HCT116 (cell line): Measurements from ENCODE around the gene OSBPL10. TPM values are rescaled to one million over a fixed set of nuclear protein-coding genes. Genes with fewer than 3 reads are reported as not detected.
A peak's percentile ranks its signal among the peaks of the same experiment; 100 is the strongest.

ENCODE experiments used
- ATAC-seq: fragments of 200-7000 bp; cut with Tn5 transposase; 2 replicates; pipeline ENCODE4 v1.9.1; 2020; ENCODE audit warnings: mild to moderate bottlenecking, moderate library complexity
- BruUV-seq: library from RNA; stranded (reverse); fragments of 400-500 nt; replicated peaks from 2 replicates; lab custom pipeline; 2021; lab: Mats Ljungman, UMichigan
- CTCF ChIA-PET: fragments of 300-600 bp; sonication (Branson Sonifier 250); formaldehyde crosslinking; loops from one replicate; lab custom pipeline; 2021; ENCODE audit warnings: antibody characterized with exemption; lab: Charles Lee
- POLR2A ChIA-PET: fragments of 300-600, 350-600 bp; sonication (Branson Sonifier 250); formaldehyde crosslinking; loops from one replicate; lab custom pipeline; 2021; ENCODE audit warnings: antibody characterized with exemption; lab: Charles Lee
- RAD21 ChIA-PET, 2 experiments: fragments of 300-600 bp; sonication (Branson Sonifier 250); formaldehyde crosslinking; loops; one replicate each; lab custom pipeline; 2023; ENCODE audit warnings: low total read pairs in 2 of 2; ENCODE audit not compliant: uncharacterized antibody in 2 of 2, unreplicated experiment in 2 of 2, low non-redundant PET in 1 of 2; lab: Charles Lee
- DNase-seq: peaks from one replicate; pipeline ENCODE4 v3.0.0-alpha.2; 2010; ENCODE audit warnings: low read depth, low spot score
- H2AFZ ChIP-seq: fragments of 200-600 bp; shearing (Covaris generic), sonication (generic); 2 replicates; pipeline ENCODE4 v1.6.1; 2017; ENCODE audit warnings: low read depth, mixed run types, mixed read lengths, antibody characterized with exemption, low read length; ENCODE audit not compliant: poor library complexity, severe bottlenecking
- H3K27ac ChIP-seq: 2 replicates; pipeline ENCODE4 v1.5.1; 2012; ENCODE audit warnings: low read depth, low read length
- H3K27me3 ChIP-seq: fragments of 200-600 bp; sonication (generic); 2 replicates; pipeline ENCODE4 v1.6.1; 2016; ENCODE audit warnings: mixed run types, low read length, mixed read lengths; ENCODE audit not compliant: insufficient read depth
- H3K36me3 ChIP-seq, 2 experiments: fragments of 200-500 bp in 1 of 2; fragments of 200-600 bp in 1 of 2; sonication (Bioruptor generic) in 1 of 2; sonication (generic) in 1 of 2; 2 replicates each; pipeline versions ENCODE4 v1.5.1 to v1.6.1; 2014 to 2016; ENCODE audit warnings: low read length in 2 of 2, inconsistent platforms in 1 of 2, mixed read lengths in 1 of 2, mixed run types in 1 of 2; ENCODE audit not compliant: insufficient read depth in 2 of 2, control insufficient read depth in 1 of 2
- H3K4me1 ChIP-seq, 2 experiments: fragments of 200-600 bp in 1 of 2; sonication (generic) in 1 of 2; 2 replicates each; pipeline versions ENCODE4 v1.5.1 to v1.6.1; 2012 to 2017; ENCODE audit warnings: low read length in 2 of 2, inconsistent platforms in 1 of 2, mild to moderate bottlenecking in 1 of 2, mixed read lengths in 1 of 2, mixed run types in 1 of 2, moderate library complexity in 1 of 2; ENCODE audit not compliant: insufficient read depth in 2 of 2, control insufficient read depth in 1 of 2
- H3K4me2 ChIP-seq: fragments of 200-600 bp; sonication (generic); 2 replicates; pipeline ENCODE4 v1.6.1; 2017; ENCODE audit warnings: mixed run types, low read length, mixed read lengths
- H3K4me3 ChIP-seq, 2 experiments: fragments of 200-600 bp in 1 of 2; sonication (generic) in 1 of 2; replicated peaks in 1 of 2; 2 replicates each; pipeline ENCODE4 v1.5.1; 2011 to 2016; ENCODE audit warnings: low read length in 2 of 2, control low read depth in 1 of 2, low read depth in 1 of 2, mild to moderate bottlenecking in 1 of 2, mixed read lengths in 1 of 2, mixed run types in 1 of 2
- H3K79me2 ChIP-seq: fragments of 200-600 bp; sonication (generic); 2 replicates; pipeline ENCODE4 v1.6.1; 2017; ENCODE audit warnings: mild to moderate bottlenecking, mixed run types, low read length, moderate library complexity, mixed read lengths; ENCODE audit not compliant: insufficient read depth
- H3K9ac ChIP-seq: fragments of 200-600 bp; sonication (generic); 2 replicates; pipeline ENCODE4 v1.6.1; 2016; ENCODE audit warnings: low read length, mixed read lengths
- H3K9me2 ChIP-seq: fragments of 200-600 bp; sonication (generic), shearing (Covaris generic); 2 replicates; pipeline ENCODE4 v1.6.1; 2017; ENCODE audit warnings: mixed run types, mild to moderate bottlenecking, moderate library complexity; ENCODE audit not compliant: insufficient read depth
- H3K9me3 ChIP-seq, 2 experiments: fragments of 200-500 bp in 1 of 2; fragments of 200-600 bp in 1 of 2; sonication (Bioruptor generic) in 1 of 2; sonication (generic) in 1 of 2; 2 replicates each; pipeline ENCODE4 v1.6.1; 2014 to 2017; ENCODE audit warnings: low read length in 2 of 2, mixed read lengths in 2 of 2, inconsistent platforms in 1 of 2, low read depth in 1 of 2, mild to moderate bottlenecking in 1 of 2, mixed run types in 1 of 2, moderate library complexity in 1 of 2; ENCODE audit not compliant: control insufficient read depth in 1 of 2, insufficient read depth in 1 of 2
- H4K20me1 ChIP-seq: fragments of 200-600 bp; sonication (generic), shearing (Covaris generic); 2 replicates; pipeline ENCODE4 v1.6.1; 2017; ENCODE audit warnings: mixed run types, mild to moderate bottlenecking, moderate library complexity; ENCODE audit not compliant: insufficient read depth
- CBX3 ChIP-seq: IDR thresholded peaks from 2 replicates; pipeline ENCODE4 v1.6.1; 2012; ENCODE audit warnings: low read depth
- EGR1 ChIP-seq: IDR thresholded peaks from 2 replicates; pipeline ENCODE4 v1.6.1; 2012; ENCODE audit warnings: low read depth
- ELF1 ChIP-seq: IDR thresholded peaks from 2 replicates; pipeline ENCODE4 v1.6.1; 2012; ENCODE audit warnings: low read depth, borderline replicate concordance
- EZH2 ChIP-seq: fragments of 200-600 bp; sonication (generic); IDR thresholded peaks from 2 replicates; pipeline ENCODE4 v1.6.1; 2017; ENCODE audit warnings: antibody characterized with exemption, mixed run types
- FOSL1 ChIP-seq: IDR thresholded peaks from 2 replicates; pipeline ENCODE4 v1.6.1; 2012; ENCODE audit warnings: low read depth
- JUND ChIP-seq: IDR thresholded peaks from 2 replicates; pipeline ENCODE4 v1.6.1; 2012
- POLR2A ChIP-seq: IDR thresholded peaks from 2 replicates; pipeline ENCODE4 v1.7.0; 2011; ENCODE audit warnings: borderline replicate concordance; ENCODE audit not compliant: insufficient read depth, insufficient read length; ENCODE audit errors: extremely low read depth
- POLR2AphosphoS5 ChIP-seq: IDR thresholded peaks from 2 replicates; pipeline ENCODE4 v1.6.1; 2011; ENCODE audit warnings: mild to moderate bottlenecking, low read depth, low read length, moderate library complexity
- RAD21 ChIP-seq: IDR thresholded peaks from 2 replicates; pipeline ENCODE4 v1.6.1; 2012; ENCODE audit warnings: low read depth, mild to moderate bottlenecking
- SIN3A ChIP-seq: IDR thresholded peaks from 2 replicates; pipeline ENCODE4 v1.6.1; 2012; ENCODE audit warnings: low read depth
- SP1 ChIP-seq: IDR thresholded peaks from 2 replicates; pipeline ENCODE4 v1.6.1; 2012; ENCODE audit warnings: low read depth
- TCF7L2 ChIP-seq: IDR thresholded peaks from 2 replicates; pipeline ENCODE4 v1.7.0; 2011; ENCODE audit warnings: borderline replicate concordance, inconsistent platforms; ENCODE audit not compliant: insufficient read depth, insufficient read length; ENCODE audit errors: extremely low read depth
- YY1 ChIP-seq: IDR thresholded peaks from 2 replicates; pipeline ENCODE4 v1.6.1; 2011; ENCODE audit warnings: low read length, low read depth, moderate library complexity, mild to moderate bottlenecking; ENCODE audit not compliant: insufficient replicate concordance; ENCODE audit errors: extremely low read depth
- ZFX ChIP-seq: fragments of 450-650 bp; IDR thresholded peaks from 2 replicates; pipeline ENCODE4 v1.6.1; 2017
- intact Hi-C: fragments of 100-400 bp; cut with micrococcal nuclease; formaldehyde crosslinking; loops from 2 replicates; pipeline ENCODE4 v1.10.0; 2022
- total RNA-seq: library from RNA; stranded (reverse); gene quantifications from one replicate; pipeline ENCODE4 v1.2.1, GENCODE V29; 2021; ENCODE audit not compliant: unreplicated experiment
- TF ChIP-seq, protein P1 (sequence below): IDR thresholded peaks from 2 replicates; pipeline ENCODE4 v1.6.1; 2012
- TF ChIP-seq, protein P2 (sequence below): IDR thresholded peaks from 2 replicates; pipeline ENCODE4 v1.6.1; 2012

OSBPL10 gene
- total RNA-seq, 1 experiment from 2014 or later: 25.8 TPM

DNA sequence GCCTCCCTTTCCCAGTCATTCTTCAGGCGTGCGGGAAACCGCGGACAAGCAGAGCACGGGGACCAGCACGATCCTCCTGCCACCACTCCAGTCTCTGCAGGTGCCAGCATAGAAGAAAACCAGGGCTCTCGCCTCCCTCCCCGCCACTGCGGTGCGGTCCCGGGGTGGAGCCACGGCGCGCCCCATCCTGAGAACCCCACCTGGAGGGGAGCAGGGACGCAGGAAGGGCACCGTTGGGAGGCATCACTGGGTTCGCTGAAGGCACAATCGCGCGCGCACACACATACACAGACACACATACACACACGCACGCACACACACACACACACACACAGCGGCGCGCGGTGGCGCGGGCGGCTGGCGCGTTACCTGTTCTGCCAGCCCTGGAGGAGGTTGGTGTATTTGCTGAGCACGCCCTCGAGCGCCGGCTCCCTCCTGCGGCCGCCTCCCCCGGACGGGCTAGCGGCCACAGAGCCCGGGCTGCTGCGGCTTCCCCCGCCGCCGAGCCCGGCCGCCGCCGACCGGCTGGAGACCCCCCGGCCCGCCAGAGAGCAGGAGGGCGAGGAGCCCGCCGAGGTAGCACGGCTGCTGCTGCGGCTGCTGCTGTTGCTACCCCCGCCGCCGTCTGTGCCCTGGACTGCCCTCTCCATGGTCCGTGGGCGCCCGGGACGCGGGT is 394 bp downstream of the OSBPL10 start:
- peak; percentile 53 for DNase-seq
- Histone ChIP-seq H3K9ac (peak overlapping the region; percentile 78), H3K9me2 (no peaks in the 10 kb centered on the region), H3K4me2 (peak overlapping the region; percentile 80), H4K20me1 (no peaks in the 10 kb centered on the region), H3K27ac (peak overlapping the region; percentile 97), H3K4me3 (peak overlapping the region; percentile 76 to 85), H3K27me3 (no peaks in the 10 kb centered on the region), H3K79me2 (peaks cover 24% of the 10 kb centered on the region), H3K9me3 (no peaks in the 10 kb centered on the region), H3K36me3 (no peaks in the 10 kb centered on the region), H3K4me1 (peaks cover 9 to 27% of the 10 kb centered on the region in 2 experiments), H2AFZ (peak overlapping the region; percentile 21)
- peak; percentile 80 for ATAC-seq
- ChIA-PET CTCF (interaction anchor here (2.0 kb wide), 1 partner anchor 38 kb away, joined by 5 read pairs; no protein-coding TSS in a partner anchor), RAD21 (no interaction called here), POLR2A (no interaction called here)
- TF ChIP-seq RAD21 (peak; percentile 19; the same call in 1 of the 2 replicates), FOSL1 (no peak), SP1 (no peak), YY1 (peak; percentile 52), ELF1 (no peak), CBX3 (peak; percentile 86), EZH2 (no peak), ZFX (peak; percentile 42; the same call in 1 of the 2 replicates), POLR2A (no peak), SIN3A (peak; percentile 67), EGR1 (no peak), JUND (no peak), TCF7L2 (peak; percentile 48), POLR2AphosphoS5 (peak; percentile 16; the same call in 1 of the 2 replicates)
- TF ChIP-seq, protein P1, sequence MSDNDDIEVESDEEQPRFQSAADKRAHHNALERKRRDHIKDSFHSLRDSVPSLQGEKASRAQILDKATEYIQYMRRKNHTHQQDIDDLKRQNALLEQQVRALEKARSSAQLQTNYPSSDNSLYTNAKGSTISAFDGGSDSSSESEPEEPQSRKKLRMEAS: peak; percentile 70
- TF ChIP-seq, protein P2, sequence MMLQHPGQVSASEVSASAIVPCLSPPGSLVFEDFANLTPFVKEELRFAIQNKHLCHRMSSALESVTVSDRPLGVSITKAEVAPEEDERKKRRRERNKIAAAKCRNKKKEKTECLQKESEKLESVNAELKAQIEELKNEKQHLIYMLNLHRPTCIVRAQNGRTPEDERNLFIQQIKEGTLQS: no peak
- intact Hi-C loops: no loop called here
- BruUV-seq: no TSS peak
